Left renal pelvis (tissue), 4 donors: ENCODE results near the gene INHA. TPM values are rescaled to one million over a fixed set of nuclear protein-coding genes. Genes with fewer than 3 reads are reported as not detected.

Source experiments
- DNase-seq, 4 donors: peaks; one replicate each; pipeline ENCODE4 v3.0.0-alpha.2; 2013; ENCODE audit warnings: low read depth in 4 of 4, low spot score in 3 of 4
- polyA plus RNA-seq, 4 donors: library from polyadenylated mRNA; unstranded; fragments of 120-200 nt; gene quantifications; one replicate each; pipeline ENCODE4 v1.2.1, GENCODE V29; 2013; ENCODE audit not compliant: insufficient read length in 4 of 4

Gene INHA
- polyA plus RNA-seq, 4 donors, result 0.86 to 1.9 (median 1.6) TPM

GRCh38 chr2:219539926-219540678, 32.0 kb upstream of the INHA start:
- DNase-seq, result no peak

- no peak for DNase-seq
Observed at GRCh38 chr2:219540784-219541504, 31.2 kb upstream of the INHA start.

GRCh38 chr2:219541611-219542180, 30.4 kb upstream of the INHA start:
- peak in 3 of 4 donors; percentile 67 to 75 (median 68) for DNase-seq

- DNase-seq, result no peak
Observed at GRCh38 chr2:219542931-219543595, 29.0 kb upstream of the INHA start.

- peak; percentile 94 to 98 (median 98) for DNase-seq
Observed at GRCh38 chr2:219543596-219544358, 28.3 kb upstream of the INHA start, which contains the start of the genes CHPF and TMEM198. CHPF (minus strand) TSS chr2:219543809; CDS start chr2:219543538, 271 bp downstream. TMEM198 (plus strand) TSS chr2:219544028; CDS start chr2:219544728, 700 bp downstream.

GRCh38 chr2:219544567-219544966, 27.5 kb upstream of the INHA start:
- DNase-seq, result no peak

- DNase-seq, result no peak
Observed at GRCh38 chr2:219545295-219545942, 26.7 kb upstream of the INHA start.

- no peak for DNase-seq
Observed at GRCh38 chr2:219545943-219546352, 26.2 kb upstream of the INHA start.

- no peak for DNase-seq
Observed at GRCh38 chr2:219547621-219548020, 24.5 kb upstream of the INHA start.

GRCh38 chr2:219548990-219549389, 23.1 kb upstream of the INHA start:
- DNase-seq, result no peak

- no peak for DNase-seq
Observed at GRCh38 chr2:219549619-219550018, 22.5 kb upstream of the INHA start.

- no peak for DNase-seq
Observed at GRCh38 chr2:219551441-219552381, 20.4 kb upstream of the INHA start.

GRCh38 chr2:219552382-219553167, 19.5 kb upstream of the INHA start:
- peak in 1 of 4 donors; percentile 75 for DNase-seq

- DNase-seq, result no peak
Observed at GRCh38 chr2:219553168-219553417, 19.0 kb upstream of the INHA start.

GRCh38 chr2:219553463-219553963, 18.6 kb upstream of the INHA start:
- no peak for DNase-seq

GRCh38 chr2:219554350-219554749, 17.8 kb upstream of the INHA start:
- no peak for DNase-seq

GRCh38 chr2:219555956-219556355, 16.2 kb upstream of the INHA start:
- DNase-seq, result no peak

- no peak for DNase-seq
Observed at GRCh38 chr2:219556413-219556812, 15.7 kb upstream of the INHA start.
